Mesenchymal stem cell (in vitro differentiated cells and primary cell): Measurements from ENCODE around the gene ANKFY1.

ENCODE experiments used
- DNase-seq: peaks from one replicate; pipeline ENCODE4 v3.0.0-alpha.2; 2013
- H2AFZ ChIP-seq: one replicate; pipeline ENCODE4 v1.6.1; 2013; ENCODE audit warnings: low read depth, mild to moderate bottlenecking, control low read depth, inconsistent platforms, low read length, moderate library complexity
- H2AK5ac ChIP-seq: 2 replicates; pipeline ENCODE4 v1.6.1; 2013; ENCODE audit warnings: low read length, moderate library complexity, mild to moderate bottlenecking, inconsistent platforms; ENCODE audit not compliant: severe bottlenecking
- H2BK120ac ChIP-seq: one replicate; pipeline ENCODE4 v1.6.1; 2013; ENCODE audit warnings: low read depth, mild to moderate bottlenecking, inconsistent platforms, low read length, moderate library complexity
- H2BK12ac ChIP-seq, 2 experiments: one replicate each; pipeline ENCODE4 v1.6.1; 2013; ENCODE audit warnings: inconsistent platforms in 2 of 2, low read length in 2 of 2, mild to moderate bottlenecking in 2 of 2, moderate library complexity in 2 of 2, control low read depth in 1 of 2
- H2BK15ac ChIP-seq: one replicate; pipeline ENCODE4 v1.6.1; 2013; ENCODE audit warnings: mild to moderate bottlenecking, low read depth, inconsistent platforms; ENCODE audit not compliant: poor library complexity, severe bottlenecking
- H2BK5ac ChIP-seq: 2 replicates; pipeline ENCODE4 v1.6.1; 2013; ENCODE audit warnings: low read depth, mild to moderate bottlenecking, low read length, control low read depth, inconsistent platforms; ENCODE audit not compliant: poor library complexity, severe bottlenecking
- H3K14ac ChIP-seq, 2 experiments: one replicate each; pipeline ENCODE4 v1.6.1; 2013; ENCODE audit warnings: inconsistent platforms in 2 of 2, low read length in 2 of 2, control low read depth in 1 of 2, mild to moderate bottlenecking in 1 of 2, moderate library complexity in 1 of 2
- H3K18ac ChIP-seq, 2 experiments: one replicate each; pipeline ENCODE4 v1.6.1; 2013; ENCODE audit warnings: inconsistent platforms in 2 of 2, low read length in 2 of 2, control low read depth in 1 of 2, low read depth in 1 of 2, mild to moderate bottlenecking in 1 of 2
- H3K23ac ChIP-seq, 2 experiments: one replicate each; pipeline ENCODE4 v1.6.1; 2013; ENCODE audit warnings: inconsistent platforms in 2 of 2, low read length in 2 of 2, mild to moderate bottlenecking in 2 of 2, moderate library complexity in 2 of 2, control low read depth in 1 of 2
- H3K27ac ChIP-seq: 2 replicates; pipeline ENCODE4 v1.5.1; 2013; ENCODE audit warnings: mild to moderate bottlenecking, moderate library complexity, low read length, control low read depth, inconsistent platforms; ENCODE audit not compliant: poor library complexity, severe bottlenecking
- H3K27me3 ChIP-seq, 2 experiments: 2 replicates each; pipeline versions ENCODE4 v1.6.1 to v1.7.0; 2013; ENCODE audit warnings: low read length in 2 of 2, mild to moderate bottlenecking in 2 of 2, moderate library complexity in 2 of 2, control low read depth in 1 of 2, inconsistent platforms in 1 of 2; ENCODE audit not compliant: control insufficient read depth in 1 of 2, insufficient read depth in 1 of 2
- H3K36me3 ChIP-seq, 2 experiments: 2 replicates each; pipeline versions ENCODE4 v1.6.1 to v1.7.0; 2013; ENCODE audit warnings: low read length in 2 of 2, control low read depth in 1 of 2, inconsistent platforms in 1 of 2, low read depth in 1 of 2, mild to moderate bottlenecking in 1 of 2; ENCODE audit not compliant: insufficient read depth in 2 of 2, control insufficient read depth in 1 of 2
- H3K4ac ChIP-seq, 2 experiments: one replicate each; pipeline ENCODE4 v1.6.1; 2013; ENCODE audit warnings: inconsistent platforms in 2 of 2, low read length in 2 of 2, mild to moderate bottlenecking in 2 of 2, moderate library complexity in 2 of 2, control low read depth in 1 of 2, low read depth in 1 of 2
- H3K4me1 ChIP-seq: 2 replicates; pipeline ENCODE4 v1.6.1; 2013; ENCODE audit warnings: low read depth, low read length, control low read depth; ENCODE audit not compliant: control insufficient read depth, insufficient read depth
- H3K4me2 ChIP-seq: 2 replicates; pipeline ENCODE4 v1.6.1; 2013; ENCODE audit warnings: low read length, mild to moderate bottlenecking, inconsistent platforms; ENCODE audit not compliant: poor library complexity, severe bottlenecking
- H3K4me3 ChIP-seq, 2 experiments: 2 replicates each; pipeline versions ENCODE4 v1.5.1 to v1.7.0; 2013; ENCODE audit warnings: low read length in 2 of 2, mild to moderate bottlenecking in 2 of 2, control low read depth in 1 of 2, low read depth in 1 of 2; ENCODE audit not compliant: insufficient read depth in 1 of 2
- H3K79me1 ChIP-seq: replicated peaks from 2 replicates; pipeline ENCODE4 v1.6.1; 2013; ENCODE audit warnings: mild to moderate bottlenecking, control low read depth, low read length, inconsistent platforms; ENCODE audit not compliant: poor library complexity, severe bottlenecking
- H3K9ac ChIP-seq: 2 replicates; pipeline ENCODE4 v1.7.0; 2013; ENCODE audit warnings: mild to moderate bottlenecking, low read length, moderate library complexity
- H3K9me3 ChIP-seq: 2 replicates; pipeline ENCODE4 v1.7.0; 2013; ENCODE audit warnings: mild to moderate bottlenecking, low read length; ENCODE audit not compliant: control insufficient read depth
- H4K8ac ChIP-seq: one replicate; pipeline ENCODE4 v1.6.1; 2013; ENCODE audit warnings: inconsistent platforms, mild to moderate bottlenecking, low read length, moderate library complexity
- H4K91ac ChIP-seq: one replicate; pipeline ENCODE4 v1.6.1; 2013; ENCODE audit warnings: mild to moderate bottlenecking, low read length, inconsistent platforms
- WGBS: methylation state at CpG from one replicate; pipeline ENCODE4 v1.1.7; 2013; ENCODE audit warnings: mixed read lengths; 5-methylcytosine and 5-hydroxymethylcytosine counted together

ANKFY1 gene

DNA sequence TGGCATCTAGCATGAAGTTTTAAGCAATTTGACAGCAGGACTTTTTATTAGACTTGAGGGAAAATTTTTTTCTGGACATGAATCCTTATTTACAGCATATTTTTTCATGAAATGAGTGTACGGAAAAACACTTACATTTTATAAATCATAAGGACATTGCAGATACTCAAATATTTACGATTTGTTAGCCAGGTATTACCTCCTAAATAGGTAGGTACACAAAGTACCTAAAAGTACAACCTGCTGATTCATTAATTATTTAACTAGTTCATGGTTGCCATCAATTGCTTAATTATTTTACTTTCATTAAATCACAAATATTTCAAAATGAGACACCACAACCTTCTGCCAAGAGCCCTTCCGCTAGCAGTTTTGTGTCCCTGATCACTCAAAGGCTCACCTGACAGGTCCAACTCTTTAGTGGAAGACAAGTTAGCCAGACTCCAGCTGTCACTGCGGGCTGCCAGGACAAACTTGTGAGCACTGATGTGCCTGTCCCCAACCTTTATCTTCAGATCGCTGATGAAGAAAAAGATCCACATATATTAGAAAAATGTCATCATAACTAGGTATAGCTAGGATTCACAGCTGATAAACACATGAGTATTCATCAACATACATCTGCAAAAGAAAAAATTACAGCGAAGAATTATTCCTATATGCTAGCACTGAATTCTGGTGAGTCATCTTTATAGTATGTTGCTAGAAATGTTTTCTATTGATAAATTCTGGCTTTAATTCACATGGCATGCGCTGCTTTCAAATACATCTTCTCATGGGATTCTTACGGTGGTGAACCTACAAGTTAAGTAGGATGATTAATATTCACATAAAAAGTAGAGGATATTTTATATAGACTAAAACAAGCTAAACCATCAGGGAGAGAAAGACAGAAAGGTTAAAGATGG, 28.2 kb downstream of the ANKFY1 start:
- H3K23ac ChIP-seq: no peak overlapping the region

DNA sequence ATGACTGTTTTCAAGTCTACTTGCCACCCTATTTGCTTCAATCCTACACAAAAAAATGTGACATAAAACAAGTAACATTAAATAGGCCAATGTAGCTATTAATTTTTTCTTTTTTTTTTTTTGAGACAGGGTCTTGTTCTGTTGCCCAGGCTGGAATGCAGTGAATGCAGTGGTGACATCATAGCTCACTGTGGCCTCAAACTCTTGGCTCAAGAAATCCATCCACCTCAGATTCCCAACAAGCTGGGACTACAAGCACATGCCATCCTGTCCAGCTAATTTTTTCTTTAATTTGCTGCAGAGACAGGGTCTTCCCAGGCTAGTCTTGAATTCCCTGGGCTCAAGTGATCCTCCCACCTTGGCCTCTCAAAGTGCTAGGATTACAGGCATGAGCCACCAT, 29.4 kb downstream of the ANKFY1 start:
- no peak overlapping the region for H2BK120ac ChIP-seq
- H3K79me1 ChIP-seq: peaks cover 17% of the 10 kb centered on the region
- H3K18ac ChIP-seq: no peak overlapping the region
- peaks cover 12 to 57% of the 10 kb centered on the region in 2 experiments for H3K36me3 ChIP-seq
- no peak overlapping the region for H3K4me3 ChIP-seq
- H3K27ac ChIP-seq: no peak overlapping the region
- no peak overlapping the region for H4K8ac ChIP-seq
- no peak overlapping the region for H3K9ac ChIP-seq
- no peak overlapping the region for H3K4me2 ChIP-seq
- H3K14ac ChIP-seq: no peak overlapping the region
- no peak overlapping the region for H2AK5ac ChIP-seq
- H2BK15ac ChIP-seq: no peak overlapping the region
- no peak overlapping the region for H2BK12ac ChIP-seq
- DNase-seq: no peak
- H3K4me1 ChIP-seq: peaks cover 12% of the 10 kb centered on the region
- H3K27me3 ChIP-seq: no peaks in the 10 kb centered on the region
- no peaks in the 10 kb centered on the region for H3K9me3 ChIP-seq
- H4K91ac ChIP-seq: no peak overlapping the region
- no peak overlapping the region for H3K23ac ChIP-seq
- no peak overlapping the region for H2BK5ac ChIP-seq
- H2AFZ ChIP-seq: no peak overlapping the region
- H3K4ac ChIP-seq: no peak overlapping the region

More for the DNA sequence above, 28.2 kb downstream of the ANKFY1 start:
- H3K9me3 ChIP-seq: no peaks in the 10 kb centered on the region
- no peak overlapping the region for H3K14ac ChIP-seq
- H2BK15ac ChIP-seq: no peak overlapping the region
- H4K8ac ChIP-seq: no peak overlapping the region
- H3K4ac ChIP-seq: no peak overlapping the region
- H3K36me3 ChIP-seq: peaks cover 18 to 64% of the 10 kb centered on the region in 2 experiments
- no peak overlapping the region for H3K27ac ChIP-seq
- DNase-seq: no peak
- no peak overlapping the region for H3K4me3 ChIP-seq
- H3K9ac ChIP-seq: no peak overlapping the region
- H2BK12ac ChIP-seq: no peak overlapping the region
- no peak overlapping the region for H3K4me2 ChIP-seq
- H3K27me3 ChIP-seq: no peaks in the 10 kb centered on the region
- no peak overlapping the region for H2BK120ac ChIP-seq
- 97% methylated on average over 3 of the region's 8 CpGs for WGBS
- H2AFZ ChIP-seq: no peak overlapping the region
- peak overlapping the region; percentile 62 for H2AK5ac ChIP-seq
- no peak overlapping the region for H3K18ac ChIP-seq
- H3K4me1 ChIP-seq: peaks cover 10% of the 10 kb centered on the region
- H2BK5ac ChIP-seq: no peak overlapping the region
- H4K91ac ChIP-seq: no peak overlapping the region
- H3K79me1 ChIP-seq: peaks cover 23% of the 10 kb centered on the region

DNA sequence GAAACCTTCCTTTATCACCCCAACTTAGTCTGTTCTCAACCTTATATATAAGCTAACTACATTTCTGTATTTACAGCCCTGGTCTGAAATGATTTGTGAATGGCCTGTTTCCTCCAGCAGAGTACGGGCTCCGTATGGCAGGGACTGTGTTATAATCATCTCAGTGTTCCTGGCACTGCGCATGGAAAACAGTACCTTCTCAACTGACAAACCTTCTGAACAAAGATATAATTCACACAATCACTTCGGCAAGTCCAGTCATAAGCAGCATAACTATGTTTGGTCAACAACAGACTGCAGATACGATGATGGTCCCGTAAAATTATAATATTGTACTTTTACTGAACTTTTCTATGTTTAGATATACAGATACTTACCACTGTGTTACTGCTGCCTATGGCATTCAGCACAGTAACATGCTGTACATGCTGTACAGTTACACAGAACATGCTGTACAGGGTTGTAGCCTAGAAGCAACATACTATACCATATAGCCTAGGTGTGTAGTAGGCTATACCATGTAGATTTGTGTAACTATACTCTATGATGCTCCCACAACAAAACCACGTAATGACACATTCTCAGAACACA, 30.0 kb downstream of the ANKFY1 start:
- no peak overlapping the region for H3K18ac ChIP-seq
- no peak overlapping the region for H2AFZ ChIP-seq
- H2BK12ac ChIP-seq: no peak overlapping the region
- no peak overlapping the region for H2BK5ac ChIP-seq
- peak overlapping the region; percentile 17 for H2AK5ac ChIP-seq
- no peak overlapping the region for H4K8ac ChIP-seq
- H3K14ac ChIP-seq: no peak overlapping the region
- H3K27me3 ChIP-seq: no peaks in the 10 kb centered on the region
- no peak overlapping the region for H4K91ac ChIP-seq
- H3K9me3 ChIP-seq: no peaks in the 10 kb centered on the region
- H3K4me2 ChIP-seq: no peak overlapping the region
- H3K9ac ChIP-seq: no peak overlapping the region
- H2BK120ac ChIP-seq: no peak overlapping the region
- H3K4me3 ChIP-seq: no peak overlapping the region
- no peak overlapping the region for H3K23ac ChIP-seq
- no peak overlapping the region for H3K4ac ChIP-seq
- no peak overlapping the region for H2BK15ac ChIP-seq
- H3K4me1 ChIP-seq: peaks cover 12% of the 10 kb centered on the region
- H3K36me3 ChIP-seq: peaks cover 10 to 50% of the 10 kb centered on the region in 2 experiments
- no peak overlapping the region for H3K27ac ChIP-seq
- WGBS: 82% methylated on average over 5 of the region's 7 CpGs
- DNase-seq: no peak
- H3K79me1 ChIP-seq: peaks cover 17% of the 10 kb centered on the region

DNA sequence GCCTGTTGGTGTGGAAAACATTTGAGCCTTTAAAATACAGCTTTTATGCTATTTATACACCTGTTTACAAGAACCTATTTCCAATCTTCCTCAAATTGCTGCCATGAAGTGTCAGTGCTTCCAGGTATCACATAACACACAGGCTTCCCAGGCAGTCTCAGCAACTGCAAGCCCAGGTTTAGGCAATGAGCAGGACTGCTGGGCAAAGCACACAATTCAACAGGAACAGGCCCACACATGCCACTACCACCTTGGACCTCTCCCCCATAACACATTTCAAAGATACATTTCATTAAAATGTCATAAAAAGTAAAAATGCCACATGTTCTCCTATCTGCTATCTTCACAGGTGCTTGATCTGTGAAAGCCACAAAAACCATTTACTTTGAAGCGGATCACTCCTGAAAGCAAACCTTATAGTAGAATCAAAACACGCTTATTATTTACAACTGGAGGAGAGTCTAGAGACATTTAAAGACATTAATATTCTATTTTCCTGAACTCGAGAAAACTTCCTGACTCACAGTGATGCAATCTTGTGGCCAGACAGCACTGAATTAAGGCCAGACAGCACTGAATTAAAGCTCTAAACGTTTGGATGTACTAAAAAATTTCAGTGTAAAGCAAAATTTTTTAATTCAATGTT, 31.5 kb downstream of the ANKFY1 start:
- Histone ChIP-seq H3K9ac (peak overlapping the region; percentile 18), H3K23ac (no peak overlapping the region), H3K14ac (no peak overlapping the region), H4K8ac (no peak overlapping the region), H2BK5ac (no peak overlapping the region), H3K27me3 (no peaks in the 10 kb centered on the region), H3K79me1 (peaks cover 17% of the 10 kb centered on the region), H3K4me3 (no peak overlapping the region), H3K9me3 (no peaks in the 10 kb centered on the region), H3K27ac (no peak overlapping the region), H3K4ac (no peak overlapping the region), H3K4me2 (no peak overlapping the region), H3K18ac (peak overlapping the region; percentile 71 to 93), H2AFZ (no peak overlapping the region), H4K91ac (no peak overlapping the region), H2BK12ac (peak overlapping the region; percentile 75 to 100), H3K4me1 (peaks cover 12% of the 10 kb centered on the region), H2AK5ac (no peak overlapping the region), H3K36me3 (peaks cover 5 to 44% of the 10 kb centered on the region in 2 experiments), H2BK15ac (no peak overlapping the region), H2BK120ac (no peak overlapping the region)
- DNase-seq: peak; percentile 70
- WGBS: 35% methylated on average over 2 of the region's 4 CpGs
